Liver (tissue), 9 donors: ENCODE measurements around the gene RTN3. TPM values are rescaled to one million over a fixed set of nuclear protein-coding genes. Genes with fewer than 3 reads are reported as not detected.

Experiments
- DNase-seq: peaks from one replicate; pipeline ENCODE4 v3.0.0-alpha.2; 2017; ENCODE audit warnings: low spot score
- H3K27ac ChIP-seq, 2 donors: one replicate each; pipeline ENCODE4 v1.7.0; 2013; ENCODE audit warnings: inconsistent platforms in 2 of 2, low read length in 2 of 2, control low read depth in 1 of 2, low read depth in 1 of 2, mild to moderate bottlenecking in 1 of 2
- H3K27me3 ChIP-seq, 4 donors: one replicate each; pipeline versions ENCODE4 v1.6.1 to v1.7.0; 2013; ENCODE audit warnings: low read length in 3 of 4, inconsistent platforms in 1 of 4, mild to moderate bottlenecking in 1 of 4, moderate library complexity in 1 of 4; ENCODE audit not compliant: control insufficient read depth in 4 of 4, insufficient read depth in 4 of 4
- H3K36me3 ChIP-seq, 4 donors: one replicate each; pipeline versions ENCODE4 v1.6.1 to v1.7.0; 2013; ENCODE audit warnings: low read length in 3 of 4, mild to moderate bottlenecking in 3 of 4, low read depth in 1 of 4, moderate library complexity in 1 of 4; ENCODE audit not compliant: control insufficient read depth in 4 of 4, insufficient read depth in 3 of 4
- H3K4me1 ChIP-seq, 4 donors: one replicate each; pipeline versions ENCODE4 v1.6.1 to v1.7.0; 2013; ENCODE audit warnings: low read length in 3 of 4, mild to moderate bottlenecking in 3 of 4, moderate library complexity in 1 of 4; ENCODE audit not compliant: control insufficient read depth in 4 of 4, insufficient read depth in 4 of 4
- H3K4me3 ChIP-seq, 3 donors: one replicate each; pipeline versions ENCODE4 v1.6.1 to v1.7.0; 2013; ENCODE audit warnings: low read length in 3 of 3, control low read depth in 1 of 3, low read depth in 1 of 3, mild to moderate bottlenecking in 1 of 3
- H3K9ac ChIP-seq, 2 donors: one replicate each; pipeline ENCODE4 v1.7.0; 2013; ENCODE audit warnings: low read length in 2 of 2, mild to moderate bottlenecking in 2 of 2, moderate library complexity in 2 of 2, control low read depth in 1 of 2, low read depth in 1 of 2
- H3K9me3 ChIP-seq, 4 donors: one replicate each; pipeline versions ENCODE4 v1.6.1 to v1.7.0; 2013; ENCODE audit warnings: low read length in 3 of 4; ENCODE audit not compliant: control insufficient read depth in 4 of 4
- ATF3 ChIP-seq: IDR thresholded peaks from 2 replicates; pipeline ENCODE4 v1.6.1; 2016; ENCODE audit warnings: antibody characterized with exemption
- CTCF ChIP-seq: fragments of 150-350 bp; IDR thresholded peaks from 2 replicates; pipeline ENCODE4 v1.5.1; 2017; ENCODE audit warnings: improper control_type of control experiment, low read depth, low read length; ENCODE audit not compliant: missing input control
- EGR1 ChIP-seq, 2 donors: IDR thresholded peaks; 2 replicates each; pipeline ENCODE4 v1.6.1; 2016 to 2018; ENCODE audit warnings: antibody characterized with exemption in 2 of 2, low read depth in 2 of 2
- FOXA1 ChIP-seq: IDR thresholded peaks from 2 replicates; pipeline ENCODE4 v1.6.1; 2016; ENCODE audit warnings: antibody characterized with exemption
- FOXA2 ChIP-seq: IDR thresholded peaks from 2 replicates; pipeline ENCODE4 v1.6.1; 2016; ENCODE audit warnings: antibody characterized with exemption
- GABPA ChIP-seq, 2 donors: IDR thresholded peaks in 1 of 2; conservative IDR thresholded peaks in 1 of 2; 2 replicates each; pipeline ENCODE4 v1.6.1; 2016; ENCODE audit warnings: antibody characterized with exemption in 2 of 2, mild to moderate bottlenecking in 1 of 2, moderate library complexity in 1 of 2
- HNF4G ChIP-seq: IDR thresholded peaks from 2 replicates; pipeline ENCODE4 v1.6.1; 2016; ENCODE audit warnings: antibody characterized with exemption
- JUND ChIP-seq, 2 donors: IDR thresholded peaks; 2 replicates each; pipeline ENCODE4 v1.6.1; 2016; ENCODE audit warnings: antibody characterized with exemption in 2 of 2
- NR2F2 ChIP-seq: IDR thresholded peaks from 2 replicates; pipeline ENCODE4 v1.6.1; 2016; ENCODE audit warnings: antibody characterized with exemption
- RAD21 ChIP-seq, 2 donors: IDR thresholded peaks; 2 replicates each; pipeline ENCODE4 v1.6.1; 2016; ENCODE audit warnings: antibody characterized with exemption in 2 of 2, mild to moderate bottlenecking in 2 of 2
- RXRA ChIP-seq, 2 donors: IDR thresholded peaks; 2 replicates each; pipeline ENCODE4 v1.6.1; 2017 to 2018; ENCODE audit warnings: antibody characterized with exemption in 2 of 2, mild to moderate bottlenecking in 1 of 2
- SP1 ChIP-seq: IDR thresholded peaks from 2 replicates; pipeline ENCODE4 v1.6.1; 2018; ENCODE audit warnings: antibody characterized with exemption, mild to moderate bottlenecking
- TAF1 ChIP-seq: conservative IDR thresholded peaks from 2 replicates; pipeline ENCODE4 v1.6.1; 2016; ENCODE audit warnings: antibody characterized with exemption, mild to moderate bottlenecking
- YY1 ChIP-seq: IDR thresholded peaks from 2 replicates; pipeline ENCODE4 v1.6.1; 2016; ENCODE audit warnings: antibody characterized with exemption, mild to moderate bottlenecking
- WGBS: extraction: QIAGEN DNeasy Blood & Tissue Kit; methylation state at CpG from one replicate; pipeline ENCODE4 v1.1.7; 2013; 5-methylcytosine and 5-hydroxymethylcytosine counted together
- polyA plus RNA-seq, 2 donors: library from polyadenylated mRNA; stranded (reverse) in 1 of 2; unstranded in 1 of 2; fragments of 200-250 nt in 1 of 2; fragments of >200 nt in 1 of 2; fragmentation: Nextera tagmentation in 1 of 2; extraction: Ambion mirVana in 1 of 2; gene quantifications; one replicate each; pipeline versions ENCODE4 v1.2.1 to v1.2.3, GENCODE V29; 2013 to 2015
- total RNA-seq, 2 donors: library from RNA; depleted of rRNA; stranded (reverse); fragments of >200 nt; gene quantifications; one replicate each; pipeline ENCODE4 v1.2.3, GENCODE V29; 2014
- TF ChIP-seq, protein P1 (sequence below): IDR thresholded peaks from 2 replicates; pipeline ENCODE4 v1.6.1; 2016; ENCODE audit warnings: antibody characterized with exemption, mild to moderate bottlenecking
- TF ChIP-seq, protein P2 (sequence below): IDR thresholded peaks from 2 replicates; pipeline ENCODE4 v1.6.1; 2016; ENCODE audit warnings: antibody characterized with exemption
- TF ChIP-seq, protein P3 (sequence below): IDR thresholded peaks from 2 replicates; pipeline ENCODE4 v1.6.1; 2016; ENCODE audit warnings: antibody characterized with exemption
- donor health status: healthy.
- donor health status: healthy.
- donor health status: healthy.
- donor health status: healthy.
- donor health status: healthy.

Gene RTN3
- total and polyA plus RNA-seq, 4 donors, result 29.7 to 49.3 (median 31.4) TPM

DNA sequence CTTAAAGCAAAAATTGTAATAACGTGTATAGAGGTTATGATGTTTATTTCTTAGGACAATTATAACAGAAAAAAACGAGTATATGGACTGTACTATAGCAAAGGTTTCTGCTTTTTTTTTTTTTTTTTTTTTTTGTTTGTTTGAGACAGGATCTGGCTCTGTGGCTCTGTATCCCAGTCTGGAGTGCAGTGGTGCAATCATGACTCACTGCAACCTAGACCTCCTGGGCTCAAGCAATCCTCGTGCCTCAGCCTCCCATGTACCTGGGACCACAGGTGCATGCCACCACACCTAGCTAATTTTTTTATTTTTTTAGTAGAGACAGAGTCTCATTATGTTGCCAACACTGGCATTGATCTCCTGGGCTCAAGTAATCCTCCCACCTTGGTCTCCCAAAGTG is 48.0 kb downstream of the RTN3 start (continued):
- TF ChIP-seq, protein P1, sequence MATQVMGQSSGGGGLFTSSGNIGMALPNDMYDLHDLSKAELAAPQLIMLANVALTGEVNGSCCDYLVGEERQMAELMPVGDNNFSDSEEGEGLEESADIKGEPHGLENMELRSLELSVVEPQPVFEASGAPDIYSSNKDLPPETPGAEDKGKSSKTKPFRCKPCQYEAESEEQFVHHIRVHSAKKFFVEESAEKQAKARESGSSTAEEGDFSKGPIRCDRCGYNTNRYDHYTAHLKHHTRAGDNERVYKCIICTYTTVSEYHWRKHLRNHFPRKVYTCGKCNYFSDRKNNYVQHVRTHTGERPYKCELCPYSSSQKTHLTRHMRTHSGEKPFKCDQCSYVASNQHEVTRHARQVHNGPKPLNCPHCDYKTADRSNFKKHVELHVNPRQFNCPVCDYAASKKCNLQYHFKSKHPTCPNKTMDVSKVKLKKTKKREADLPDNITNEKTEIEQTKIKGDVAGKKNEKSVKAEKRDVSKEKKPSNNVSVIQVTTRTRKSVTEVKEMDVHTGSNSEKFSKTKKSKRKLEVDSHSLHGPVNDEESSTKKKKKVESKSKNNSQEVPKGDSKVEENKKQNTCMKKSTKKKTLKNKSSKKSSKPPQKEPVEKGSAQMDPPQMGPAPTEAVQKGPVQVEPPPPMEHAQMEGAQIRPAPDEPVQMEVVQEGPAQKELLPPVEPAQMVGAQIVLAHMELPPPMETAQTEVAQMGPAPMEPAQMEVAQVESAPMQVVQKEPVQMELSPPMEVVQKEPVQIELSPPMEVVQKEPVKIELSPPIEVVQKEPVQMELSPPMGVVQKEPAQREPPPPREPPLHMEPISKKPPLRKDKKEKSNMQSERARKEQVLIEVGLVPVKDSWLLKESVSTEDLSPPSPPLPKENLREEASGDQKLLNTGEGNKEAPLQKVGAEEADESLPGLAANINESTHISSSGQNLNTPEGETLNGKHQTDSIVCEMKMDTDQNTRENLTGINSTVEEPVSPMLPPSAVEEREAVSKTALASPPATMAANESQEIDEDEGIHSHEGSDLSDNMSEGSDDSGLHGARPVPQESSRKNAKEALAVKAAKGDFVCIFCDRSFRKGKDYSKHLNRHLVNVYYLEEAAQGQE, result no peak
- no peak for TF ChIP-seq RXRA (IDR thresholded peaks at IDR 0.05)
- no peak for TF ChIP-seq TAF1
- TF ChIP-seq ATF3, result no peak

DNA sequence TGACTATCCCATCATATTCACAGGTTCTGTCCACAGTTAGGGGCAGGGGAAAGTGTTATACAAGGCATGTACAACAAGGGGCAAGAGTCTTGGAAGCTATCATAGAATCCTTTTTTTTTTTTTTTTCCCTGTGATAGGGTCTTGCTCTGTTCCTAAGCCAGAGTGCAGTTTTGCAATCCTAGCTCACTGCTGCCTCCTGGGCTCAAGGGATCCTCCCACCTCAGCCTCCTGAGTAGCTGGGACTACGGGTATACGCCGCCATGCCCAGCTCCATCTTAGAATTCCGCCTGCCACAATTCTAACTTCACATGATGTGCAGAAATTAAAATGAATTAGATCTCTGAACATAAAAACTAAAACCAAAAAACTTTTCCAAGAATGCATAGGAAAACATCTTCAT is 55.6 kb downstream of the RTN3 start:
- H3K9me3 ChIP-seq, result no peaks in the 10 kb centered on the region
- DNase-seq, result no peak
- WGBS, result 97% methylated on average over 4 of the region's 4 CpGs
- TF ChIP-seq, protein P1, result no peak
- TF ChIP-seq TAF1 (no peak), CTCF (no peak), YY1 (no peak), EGR1 (IDR thresholded peaks at IDR 0.05; ENCODE audit: low read depth in 2 of 2) (no peak), HNF4G (no peak), FOXA1 (no peak), RAD21 (IDR thresholded peaks at IDR 0.05) (no peak), ATF3 (no peak), FOXA2 (no peak), NR2F2 (no peak), SP1 (no peak), JUND (IDR thresholded peaks at IDR 0.05) (no peak), RXRA (IDR thresholded peaks at IDR 0.05) (no peak), GABPA (IDR thresholded peaks at IDR 0.05 in 1 of 2, conservative IDR thresholded peaks at IDR 0.05 in 1 of 2) (no peak)
- TF ChIP-seq, protein P2, sequence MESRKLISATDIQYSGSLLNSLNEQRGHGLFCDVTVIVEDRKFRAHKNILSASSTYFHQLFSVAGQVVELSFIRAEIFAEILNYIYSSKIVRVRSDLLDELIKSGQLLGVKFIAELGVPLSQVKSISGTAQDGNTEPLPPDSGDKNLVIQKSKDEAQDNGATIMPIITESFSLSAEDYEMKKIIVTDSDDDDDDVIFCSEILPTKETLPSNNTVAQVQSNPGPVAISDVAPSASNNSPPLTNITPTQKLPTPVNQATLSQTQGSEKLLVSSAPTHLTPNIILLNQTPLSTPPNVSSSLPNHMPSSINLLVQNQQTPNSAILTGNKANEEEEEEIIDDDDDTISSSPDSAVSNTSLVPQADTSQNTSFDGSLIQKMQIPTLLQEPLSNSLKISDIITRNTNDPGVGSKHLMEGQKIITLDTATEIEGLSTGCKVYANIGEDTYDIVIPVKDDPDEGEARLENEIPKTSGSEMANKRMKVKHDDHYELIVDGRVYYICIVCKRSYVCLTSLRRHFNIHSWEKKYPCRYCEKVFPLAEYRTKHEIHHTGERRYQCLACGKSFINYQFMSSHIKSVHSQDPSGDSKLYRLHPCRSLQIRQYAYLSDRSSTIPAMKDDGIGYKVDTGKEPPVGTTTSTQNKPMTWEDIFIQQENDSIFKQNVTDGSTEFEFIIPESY, result no peak
- TF ChIP-seq, protein P3, sequence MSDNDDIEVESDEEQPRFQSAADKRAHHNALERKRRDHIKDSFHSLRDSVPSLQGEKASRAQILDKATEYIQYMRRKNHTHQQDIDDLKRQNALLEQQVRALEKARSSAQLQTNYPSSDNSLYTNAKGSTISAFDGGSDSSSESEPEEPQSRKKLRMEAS, result no peak
- H3K4me3 ChIP-seq, result no peak overlapping the region
- H3K4me1 ChIP-seq, result peaks cover 0 to 2% (median 0%) of the 10 kb centered on the region in 4 donors
- no peaks in the 10 kb centered on the region for H3K36me3 ChIP-seq
- H3K9ac ChIP-seq, result no peak overlapping the region
- no peaks in the 10 kb centered on the region for H3K27me3 ChIP-seq
- H3K27ac ChIP-seq, result no peak overlapping the region
